Prostate gland (tissue), 2 donors: ENCODE data around the gene HLA-DQA1.

ENCODE experiments used
- POLR2AphosphoS5 ChIP-seq: sonication (generic); formaldehyde crosslinking; IDR thresholded peaks from one replicate; pipeline ENCODE4 v1.6.1; 2017; ENCODE audit warnings: antibody characterized with exemption
- TF ChIP-seq, protein P1 (sequence below), 4 experiments: fragments of 200-600 bp in 2 of 4; fragments of 450-650 bp in 2 of 4; sonication (generic) in 2 of 4; IDR thresholded peaks; 1 replicate in 3 of 4; 2 replicates in 1 of 4; pipeline ENCODE4 v1.5.1; 2016 to 2019; ENCODE audit warnings: antibody characterized with exemption in 4 of 4, mild to moderate bottlenecking in 2 of 4, moderate library complexity in 2 of 4

DNA sequence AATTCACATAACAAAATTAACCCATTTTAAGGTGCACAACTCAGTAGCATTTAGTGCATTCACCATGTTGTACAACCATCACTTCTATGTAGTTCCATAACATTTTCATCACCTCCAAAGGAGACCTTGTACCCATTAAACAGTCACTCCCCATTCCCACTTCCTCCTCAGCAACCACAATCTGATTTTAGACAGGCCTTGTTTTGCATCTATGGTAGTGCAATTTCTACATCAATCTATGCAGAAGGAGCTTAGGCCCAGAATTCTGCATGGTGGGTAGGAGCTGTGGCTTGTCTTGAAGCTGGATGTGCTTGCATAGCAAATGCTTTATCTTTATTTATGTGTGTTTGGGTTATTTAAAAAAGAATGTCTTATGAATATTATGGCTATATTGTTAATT lies 13.5 kb upstream of the HLA-DQA1 start:
- TF ChIP-seq, protein P1, sequence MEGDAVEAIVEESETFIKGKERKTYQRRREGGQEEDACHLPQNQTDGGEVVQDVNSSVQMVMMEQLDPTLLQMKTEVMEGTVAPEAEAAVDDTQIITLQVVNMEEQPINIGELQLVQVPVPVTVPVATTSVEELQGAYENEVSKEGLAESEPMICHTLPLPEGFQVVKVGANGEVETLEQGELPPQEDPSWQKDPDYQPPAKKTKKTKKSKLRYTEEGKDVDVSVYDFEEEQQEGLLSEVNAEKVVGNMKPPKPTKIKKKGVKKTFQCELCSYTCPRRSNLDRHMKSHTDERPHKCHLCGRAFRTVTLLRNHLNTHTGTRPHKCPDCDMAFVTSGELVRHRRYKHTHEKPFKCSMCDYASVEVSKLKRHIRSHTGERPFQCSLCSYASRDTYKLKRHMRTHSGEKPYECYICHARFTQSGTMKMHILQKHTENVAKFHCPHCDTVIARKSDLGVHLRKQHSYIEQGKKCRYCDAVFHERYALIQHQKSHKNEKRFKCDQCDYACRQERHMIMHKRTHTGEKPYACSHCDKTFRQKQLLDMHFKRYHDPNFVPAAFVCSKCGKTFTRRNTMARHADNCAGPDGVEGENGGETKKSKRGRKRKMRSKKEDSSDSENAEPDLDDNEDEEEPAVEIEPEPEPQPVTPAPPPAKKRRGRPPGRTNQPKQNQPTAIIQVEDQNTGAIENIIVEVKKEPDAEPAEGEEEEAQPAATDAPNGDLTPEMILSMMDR (IDR thresholded peaks at IDR 0.05): no peak
- TF ChIP-seq POLR2AphosphoS5: no peak
